ENCODE results near the gene AGBL4.

DNA sequence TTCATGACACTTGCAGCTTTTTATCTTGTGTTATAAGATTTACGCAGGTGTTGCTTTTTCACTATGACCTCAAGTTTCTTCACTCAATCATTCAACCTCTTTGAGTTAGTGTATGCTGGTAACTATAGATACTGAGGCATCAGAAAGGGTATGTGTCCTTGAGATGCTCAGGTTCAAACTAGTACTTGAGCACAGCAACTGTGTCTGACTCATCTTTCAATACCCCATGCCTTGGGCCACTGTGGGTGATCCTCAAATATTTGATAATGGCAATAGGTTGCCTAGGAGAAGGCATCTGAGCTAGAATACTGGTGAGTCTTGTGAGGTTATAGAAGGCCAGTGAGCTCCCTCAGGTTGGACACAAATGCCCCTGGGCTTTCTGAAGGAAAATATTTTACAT lies 1463.6 kb downstream of the AGBL4 start:
- TF ChIP-seq, protein P1, sequence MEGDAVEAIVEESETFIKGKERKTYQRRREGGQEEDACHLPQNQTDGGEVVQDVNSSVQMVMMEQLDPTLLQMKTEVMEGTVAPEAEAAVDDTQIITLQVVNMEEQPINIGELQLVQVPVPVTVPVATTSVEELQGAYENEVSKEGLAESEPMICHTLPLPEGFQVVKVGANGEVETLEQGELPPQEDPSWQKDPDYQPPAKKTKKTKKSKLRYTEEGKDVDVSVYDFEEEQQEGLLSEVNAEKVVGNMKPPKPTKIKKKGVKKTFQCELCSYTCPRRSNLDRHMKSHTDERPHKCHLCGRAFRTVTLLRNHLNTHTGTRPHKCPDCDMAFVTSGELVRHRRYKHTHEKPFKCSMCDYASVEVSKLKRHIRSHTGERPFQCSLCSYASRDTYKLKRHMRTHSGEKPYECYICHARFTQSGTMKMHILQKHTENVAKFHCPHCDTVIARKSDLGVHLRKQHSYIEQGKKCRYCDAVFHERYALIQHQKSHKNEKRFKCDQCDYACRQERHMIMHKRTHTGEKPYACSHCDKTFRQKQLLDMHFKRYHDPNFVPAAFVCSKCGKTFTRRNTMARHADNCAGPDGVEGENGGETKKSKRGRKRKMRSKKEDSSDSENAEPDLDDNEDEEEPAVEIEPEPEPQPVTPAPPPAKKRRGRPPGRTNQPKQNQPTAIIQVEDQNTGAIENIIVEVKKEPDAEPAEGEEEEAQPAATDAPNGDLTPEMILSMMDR (IDR thresholded peaks at IDR 0.05), result no peak
- no peak for TF ChIP-seq POLR2A (IDR thresholded peaks at IDR 0.05)

Measured in heart left ventricle (tissue), 13 donors.